Neural cell (in vitro differentiated cells): ENCODE measurements around the gene MFAP2. TPM values are rescaled to one million over a fixed set of nuclear protein-coding genes. Genes with fewer than 3 reads are reported as not detected.

Experiments
- H2AFZ ChIP-seq: fragments of 200-600, 300-800 bp; sonication (generic), shearing (Covaris generic); 2 replicates; pipeline ENCODE4 v1.6.0; 2014; ENCODE audit warnings: low read depth, mild to moderate bottlenecking, antibody characterized with exemption, low read length, moderate library complexity
- H3F3A ChIP-seq: fragments of 200-600 bp; shearing (Covaris generic); 2 replicates; pipeline ENCODE4 v1.6.1; 2016; ENCODE audit warnings: mild to moderate bottlenecking, moderate library complexity, mixed read lengths, antibody characterized with exemption, low read length; ENCODE audit not compliant: insufficient read depth, poor library complexity, severe bottlenecking
- H3K27ac ChIP-seq: fragments of 200-600, 300-800 bp; sonication (generic), shearing (Covaris generic); 2 replicates; pipeline ENCODE4 v1.5.1; 2014; ENCODE audit warnings: mild to moderate bottlenecking, low read length, moderate library complexity
- H3K27me3 ChIP-seq: fragments of 300-800, 200-600 bp; sonication (generic), shearing (Covaris generic); 2 replicates; pipeline ENCODE4 v1.6.0; 2014; ENCODE audit warnings: mild to moderate bottlenecking, low read depth, low read length, moderate library complexity; ENCODE audit not compliant: insufficient read depth
- H3K36me3 ChIP-seq: fragments of 300-800, 200-600 bp; sonication (generic), shearing (Covaris generic); 2 replicates; pipeline ENCODE4 v1.5.1; 2014; ENCODE audit warnings: mild to moderate bottlenecking, antibody characterized with exemption, low read length, moderate library complexity; ENCODE audit not compliant: insufficient read depth
- H3K4me2 ChIP-seq: fragments of 300-800, 200-600 bp; sonication (generic), shearing (Covaris generic); 2 replicates; pipeline ENCODE4 v1.6.0; 2014; ENCODE audit warnings: mild to moderate bottlenecking, low read length
- H3K4me3 ChIP-seq: fragments of 300-800, 200-600 bp; sonication (generic), shearing (Covaris generic); 2 replicates; pipeline ENCODE4 v1.5.1; 2014; ENCODE audit warnings: mild to moderate bottlenecking, low read length, moderate library complexity
- H3K79me2 ChIP-seq: fragments of 200-600 bp; shearing (Covaris generic); replicated peaks from 2 replicates; pipeline ENCODE4 v1.6.0; 2014; ENCODE audit warnings: mild to moderate bottlenecking, low read length, moderate library complexity; ENCODE audit not compliant: insufficient read depth
- H3K9ac ChIP-seq: fragments of 300-800, 200-600 bp; sonication (generic), shearing (Covaris generic); 2 replicates; pipeline ENCODE4 v1.6.1; 2016; ENCODE audit warnings: mild to moderate bottlenecking, low read length, mixed read lengths
- H3K9me2 ChIP-seq: fragments of 200-600 bp; shearing (Covaris generic); 2 replicates; pipeline ENCODE4 v1.6.1; 2016; ENCODE audit warnings: mild to moderate bottlenecking, low read length, mixed read lengths; ENCODE audit not compliant: insufficient read depth
- H3K9me3 ChIP-seq: fragments of 200-600, 300-800 bp; sonication (generic), shearing (Covaris generic); 2 replicates; pipeline ENCODE4 v1.6.1; 2016; ENCODE audit warnings: mild to moderate bottlenecking, mixed run types, low read length, moderate library complexity, mixed read lengths
- H4K20me1 ChIP-seq: fragments of 200-600 bp; shearing (Covaris generic); 2 replicates; pipeline ENCODE4 v1.6.1; 2016; ENCODE audit warnings: mild to moderate bottlenecking, mixed run types; ENCODE audit not compliant: insufficient read depth
- EP300 ChIP-seq: fragments of 450-650 bp; conservative IDR thresholded peaks from 2 replicates; pipeline ENCODE4 v1.6.1; 2014; ENCODE audit warnings: antibody characterized with exemption, mild to moderate bottlenecking, moderate library complexity; ENCODE audit not compliant: poor library complexity, severe bottlenecking
- EZH2 ChIP-seq: fragments of 200-600, 300-800 bp; shearing (Covaris generic), sonication (generic); IDR thresholded peaks from 2 replicates; pipeline ENCODE4 v1.6.1; 2014; ENCODE audit warnings: antibody characterized with exemption, low read length, borderline replicate concordance, mild to moderate bottlenecking; ENCODE audit not compliant: insufficient read depth, poor library complexity, severe bottlenecking
- MXI1 ChIP-seq: fragments of 450-650 bp; conservative IDR thresholded peaks from 2 replicates; pipeline ENCODE4 v1.6.1; 2014; ENCODE audit warnings: antibody characterized with exemption, mild to moderate bottlenecking; ENCODE audit not compliant: poor library complexity, severe bottlenecking
- POLR2AphosphoS5 ChIP-seq: IDR thresholded peaks from 2 replicates; pipeline ENCODE4 v1.6.1; 2012
- RAD21 ChIP-seq: fragments of 450-650 bp; conservative IDR thresholded peaks from 2 replicates; pipeline ENCODE4 v1.6.1; 2014; ENCODE audit warnings: antibody characterized with exemption, mild to moderate bottlenecking, moderate library complexity
- SMC3 ChIP-seq: fragments of 450-650 bp; conservative IDR thresholded peaks from 2 replicates; pipeline ENCODE4 v1.6.1; 2014; ENCODE audit warnings: antibody characterized with exemption, mild to moderate bottlenecking, moderate library complexity; ENCODE audit not compliant: poor library complexity
- TAF1 ChIP-seq: IDR thresholded peaks from 2 replicates; pipeline ENCODE4 v1.6.1; 2012; ENCODE audit warnings: low read depth
- polyA plus RNA-seq: library from polyadenylated mRNA; depleted of rRNA; stranded (reverse); fragments of >200 nt; gene quantifications from 2 replicates; pipeline ENCODE4 v1.2.3, GENCODE V29; 2014
- TF ChIP-seq, protein P1 (sequence below): IDR thresholded peaks from 2 replicates; pipeline ENCODE4 v1.6.1; 2012; ENCODE audit warnings: borderline replicate concordance
- TF ChIP-seq, protein P2 (sequence below): fragments of 450-650 bp; IDR thresholded peaks from 2 replicates; pipeline ENCODE4 v1.5.1; 2014; ENCODE audit warnings: antibody characterized with exemption, mild to moderate bottlenecking, moderate library complexity; ENCODE audit not compliant: poor library complexity, severe bottlenecking

MFAP2 gene
- polyA plus RNA-seq, 1 donor from 2014 or later, result 68.4 TPM

- Histone ChIP-seq H3K9me3 (no peaks in the 10 kb centered on the region), H4K20me1 (no peaks in the 10 kb centered on the region), H2AFZ (no peak overlapping the region), H3K4me3 (no peak overlapping the region), H3K27me3 (no peaks in the 10 kb centered on the region), H3K4me2 (no peak overlapping the region), H3K36me3 (peaks cover 38% of the 10 kb centered on the region), H3K79me2 (no peaks in the 10 kb centered on the region), H3K9me2 (no peaks in the 10 kb centered on the region), H3F3A (no peaks in the 10 kb centered on the region), H3K27ac (no peak overlapping the region), H3K9ac (no peak overlapping the region)
- TF ChIP-seq RAD21 (no peak), POLR2AphosphoS5 (no peak), MXI1 (no peak), EP300 (no peak), TAF1 (no peak), SMC3 (no peak), EZH2 (no peak)
- TF ChIP-seq, protein P1, sequence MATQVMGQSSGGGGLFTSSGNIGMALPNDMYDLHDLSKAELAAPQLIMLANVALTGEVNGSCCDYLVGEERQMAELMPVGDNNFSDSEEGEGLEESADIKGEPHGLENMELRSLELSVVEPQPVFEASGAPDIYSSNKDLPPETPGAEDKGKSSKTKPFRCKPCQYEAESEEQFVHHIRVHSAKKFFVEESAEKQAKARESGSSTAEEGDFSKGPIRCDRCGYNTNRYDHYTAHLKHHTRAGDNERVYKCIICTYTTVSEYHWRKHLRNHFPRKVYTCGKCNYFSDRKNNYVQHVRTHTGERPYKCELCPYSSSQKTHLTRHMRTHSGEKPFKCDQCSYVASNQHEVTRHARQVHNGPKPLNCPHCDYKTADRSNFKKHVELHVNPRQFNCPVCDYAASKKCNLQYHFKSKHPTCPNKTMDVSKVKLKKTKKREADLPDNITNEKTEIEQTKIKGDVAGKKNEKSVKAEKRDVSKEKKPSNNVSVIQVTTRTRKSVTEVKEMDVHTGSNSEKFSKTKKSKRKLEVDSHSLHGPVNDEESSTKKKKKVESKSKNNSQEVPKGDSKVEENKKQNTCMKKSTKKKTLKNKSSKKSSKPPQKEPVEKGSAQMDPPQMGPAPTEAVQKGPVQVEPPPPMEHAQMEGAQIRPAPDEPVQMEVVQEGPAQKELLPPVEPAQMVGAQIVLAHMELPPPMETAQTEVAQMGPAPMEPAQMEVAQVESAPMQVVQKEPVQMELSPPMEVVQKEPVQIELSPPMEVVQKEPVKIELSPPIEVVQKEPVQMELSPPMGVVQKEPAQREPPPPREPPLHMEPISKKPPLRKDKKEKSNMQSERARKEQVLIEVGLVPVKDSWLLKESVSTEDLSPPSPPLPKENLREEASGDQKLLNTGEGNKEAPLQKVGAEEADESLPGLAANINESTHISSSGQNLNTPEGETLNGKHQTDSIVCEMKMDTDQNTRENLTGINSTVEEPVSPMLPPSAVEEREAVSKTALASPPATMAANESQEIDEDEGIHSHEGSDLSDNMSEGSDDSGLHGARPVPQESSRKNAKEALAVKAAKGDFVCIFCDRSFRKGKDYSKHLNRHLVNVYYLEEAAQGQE, result no peak
- TF ChIP-seq, protein P2, sequence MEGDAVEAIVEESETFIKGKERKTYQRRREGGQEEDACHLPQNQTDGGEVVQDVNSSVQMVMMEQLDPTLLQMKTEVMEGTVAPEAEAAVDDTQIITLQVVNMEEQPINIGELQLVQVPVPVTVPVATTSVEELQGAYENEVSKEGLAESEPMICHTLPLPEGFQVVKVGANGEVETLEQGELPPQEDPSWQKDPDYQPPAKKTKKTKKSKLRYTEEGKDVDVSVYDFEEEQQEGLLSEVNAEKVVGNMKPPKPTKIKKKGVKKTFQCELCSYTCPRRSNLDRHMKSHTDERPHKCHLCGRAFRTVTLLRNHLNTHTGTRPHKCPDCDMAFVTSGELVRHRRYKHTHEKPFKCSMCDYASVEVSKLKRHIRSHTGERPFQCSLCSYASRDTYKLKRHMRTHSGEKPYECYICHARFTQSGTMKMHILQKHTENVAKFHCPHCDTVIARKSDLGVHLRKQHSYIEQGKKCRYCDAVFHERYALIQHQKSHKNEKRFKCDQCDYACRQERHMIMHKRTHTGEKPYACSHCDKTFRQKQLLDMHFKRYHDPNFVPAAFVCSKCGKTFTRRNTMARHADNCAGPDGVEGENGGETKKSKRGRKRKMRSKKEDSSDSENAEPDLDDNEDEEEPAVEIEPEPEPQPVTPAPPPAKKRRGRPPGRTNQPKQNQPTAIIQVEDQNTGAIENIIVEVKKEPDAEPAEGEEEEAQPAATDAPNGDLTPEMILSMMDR, result no peak
Measured at GRCh38 chr1:17020502-17020901, 40.1 kb upstream of the MFAP2 start.

DNA sequence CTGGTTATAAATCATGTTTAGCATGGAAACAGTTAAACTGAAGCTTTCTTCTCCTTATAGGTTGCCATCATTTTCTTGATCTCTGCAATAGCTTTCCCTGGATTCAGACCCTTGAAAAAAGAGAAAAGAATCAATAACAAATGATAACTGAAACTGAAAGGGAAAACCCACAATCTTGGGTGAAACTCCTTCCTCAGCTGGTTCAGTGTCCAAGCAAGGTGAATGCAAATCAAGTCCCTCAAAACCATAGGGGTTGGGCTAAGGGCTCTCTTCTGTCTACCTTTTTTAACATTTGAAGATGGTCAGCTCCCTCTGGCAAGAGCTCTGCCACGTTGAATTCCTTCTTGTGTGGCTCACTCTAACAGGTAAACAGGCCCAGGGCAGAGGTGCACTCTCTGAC lies 38.4 kb upstream of the MFAP2 start:
- Histone ChIP-seq H3K4me2 (no peak overlapping the region), H3K36me3 (peaks cover 27% of the 10 kb centered on the region), H3K9ac (no peak overlapping the region), H3F3A (no peaks in the 10 kb centered on the region), H3K9me3 (no peaks in the 10 kb centered on the region), H3K79me2 (no peaks in the 10 kb centered on the region), H3K27ac (no peak overlapping the region), H4K20me1 (no peaks in the 10 kb centered on the region), H3K4me3 (no peak overlapping the region), H3K27me3 (no peaks in the 10 kb centered on the region), H2AFZ (no peak overlapping the region), H3K9me2 (no peaks in the 10 kb centered on the region)
- TF ChIP-seq RAD21, result no peak
- TF ChIP-seq POLR2AphosphoS5, result no peak
- TF ChIP-seq, protein P1, result no peak
- TF ChIP-seq, protein P2, result no peak
- no peak for TF ChIP-seq TAF1
- TF ChIP-seq SMC3, result no peak
- TF ChIP-seq EP300, result no peak
- no peak for TF ChIP-seq MXI1
- no peak for TF ChIP-seq EZH2
